GM21717 (cell line): ENCODE measurements around the gene BARX2.

Experiments used
- ATAC-seq: cut with Tn5 transposase; IDR thresholded peaks from one replicate; pipeline ENCODE4 v1.9.1; 2021; ENCODE audit warnings: mild to moderate bottlenecking, moderate library complexity; ENCODE audit not compliant: unreplicated experiment

Gene BARX2

DNA sequence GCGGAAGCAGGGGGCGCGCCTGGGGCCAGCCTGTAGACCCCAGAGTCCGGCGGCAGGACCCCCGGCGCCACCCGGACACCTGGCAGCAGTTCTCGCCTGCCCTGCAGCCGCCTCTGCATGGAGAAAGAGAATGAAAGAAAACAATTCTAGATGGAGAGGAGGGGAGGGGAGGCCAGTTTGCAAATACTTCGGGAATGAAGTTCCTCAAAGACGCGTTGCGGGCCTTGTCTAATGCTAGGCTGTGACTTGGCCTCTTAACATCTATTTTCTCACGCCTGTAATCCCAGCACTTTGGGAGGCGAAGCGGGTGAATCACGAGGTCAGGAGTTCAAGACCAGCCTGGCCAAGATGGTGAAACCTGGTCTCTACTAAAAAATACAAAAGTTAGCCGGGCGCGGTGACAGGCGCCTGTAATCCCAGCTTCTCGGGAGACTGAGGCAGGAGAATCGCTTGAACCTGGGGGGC lies 2.1 kb upstream of the BARX2 start:
- no peak for ATAC-seq

DNA sequence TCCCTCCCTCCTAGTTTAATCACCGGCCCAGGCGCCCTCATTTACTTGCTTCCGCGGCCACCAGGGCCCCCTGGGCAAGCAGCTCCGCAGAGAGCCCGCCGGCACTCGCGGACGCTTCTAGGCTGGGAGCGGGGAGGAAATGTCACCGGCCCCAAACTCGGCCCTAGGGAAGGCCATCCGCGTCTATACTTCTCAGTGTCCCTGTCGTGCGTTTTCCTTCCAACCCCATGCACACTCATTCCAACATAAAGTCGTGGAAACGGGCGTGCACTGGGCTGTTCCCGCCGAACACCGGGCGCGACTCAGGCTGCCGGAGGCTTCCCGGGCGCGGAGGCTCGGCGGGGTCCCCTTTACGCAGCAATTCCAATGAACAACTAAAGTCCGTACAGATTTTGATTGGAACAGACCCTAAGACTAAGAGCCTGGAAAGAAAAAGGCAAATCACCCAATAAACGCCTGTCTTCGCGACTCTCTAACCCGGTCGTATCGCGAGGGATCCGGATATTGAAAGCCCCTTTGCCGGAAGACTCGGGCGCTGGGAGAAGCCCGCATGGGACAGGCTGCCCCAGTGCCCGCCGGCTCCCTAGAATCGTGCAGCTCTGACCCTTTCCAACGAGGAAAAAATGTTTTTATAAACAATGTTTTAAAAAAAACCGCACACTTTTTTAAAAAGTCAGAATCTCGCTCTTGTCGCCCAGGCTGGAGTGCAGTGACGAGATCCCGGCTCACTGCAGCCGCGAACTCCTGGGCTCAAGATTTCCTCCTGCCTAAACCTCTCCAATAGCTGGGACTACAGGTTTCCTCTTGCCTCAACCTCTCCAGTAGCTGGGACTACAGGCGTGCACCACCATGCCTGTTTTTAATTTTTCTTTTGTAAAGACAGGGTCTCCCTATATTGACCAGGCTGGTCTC lies 1.3 kb upstream of the BARX2 start:
- no peak for ATAC-seq

DNA sequence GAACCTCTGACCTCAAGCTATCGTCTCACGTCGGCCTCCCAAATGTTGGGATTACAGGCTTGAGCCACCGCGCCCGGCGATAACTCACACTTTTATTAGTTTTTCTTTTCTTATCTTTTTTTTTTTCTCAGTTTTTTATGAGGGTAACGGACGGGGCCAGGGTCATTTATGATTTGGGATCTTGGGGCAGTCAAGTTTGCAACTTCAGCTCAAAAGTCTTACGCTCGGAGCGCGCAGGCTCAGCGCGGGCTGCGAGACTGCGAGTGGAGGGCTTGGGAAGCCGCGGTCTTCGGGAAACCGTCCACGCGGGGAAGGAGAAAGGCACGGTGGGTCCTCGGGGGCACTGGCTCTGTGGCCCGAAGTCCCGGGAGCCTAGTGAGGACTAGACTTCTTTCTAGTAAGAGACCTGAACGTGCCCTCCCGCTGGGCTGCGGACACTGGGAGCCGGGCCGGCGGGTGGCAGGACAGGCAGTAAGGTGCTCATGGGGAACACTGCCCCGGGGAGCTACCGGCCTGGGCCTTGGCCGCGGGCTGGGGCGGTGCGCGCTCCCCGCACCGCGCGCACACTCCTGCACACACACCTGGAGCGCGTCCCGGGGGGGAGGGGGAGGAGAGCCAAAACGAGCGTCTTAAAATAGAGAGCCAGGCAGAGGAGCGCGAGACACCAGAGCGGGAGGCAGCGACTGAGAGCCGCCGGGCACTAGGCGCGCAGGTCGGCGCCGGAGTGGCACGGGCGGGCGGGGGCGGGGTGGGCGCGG lies 476 bp upstream of the BARX2 start:
- no peak for ATAC-seq

DNA sequence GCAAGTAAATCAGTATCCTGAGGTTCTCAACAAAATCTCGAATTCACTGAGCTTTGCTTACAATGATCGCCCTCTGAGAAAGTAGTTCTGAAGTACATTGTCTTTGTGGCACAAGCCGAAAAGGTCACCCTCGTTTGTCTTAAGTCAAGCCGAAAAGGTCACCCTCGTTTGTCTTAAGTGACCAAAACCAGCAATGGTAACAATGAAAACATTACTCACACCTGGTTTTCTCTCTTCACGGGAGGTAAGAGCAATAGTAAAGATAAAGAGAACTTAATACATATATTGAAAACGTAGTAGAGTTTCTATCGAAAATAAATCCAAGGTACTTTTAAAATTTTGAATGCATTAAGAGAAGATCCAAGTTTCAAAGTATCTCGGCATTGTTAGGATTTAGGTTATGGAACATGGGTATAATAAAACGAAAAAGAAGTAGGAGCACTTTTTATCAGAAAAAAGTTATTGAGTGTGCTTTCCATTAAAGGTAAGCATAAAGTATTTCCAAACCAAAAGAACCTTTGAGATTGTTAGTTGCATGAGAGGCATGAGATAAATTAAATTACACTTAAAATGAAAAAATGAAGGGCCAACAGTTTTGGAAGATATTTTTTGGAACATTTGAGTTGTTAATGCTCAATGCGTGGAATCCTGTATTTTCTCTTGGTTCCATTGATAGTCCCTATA lies 1.2 kb downstream of the BARX2 start:
- no peak for ATAC-seq

DNA sequence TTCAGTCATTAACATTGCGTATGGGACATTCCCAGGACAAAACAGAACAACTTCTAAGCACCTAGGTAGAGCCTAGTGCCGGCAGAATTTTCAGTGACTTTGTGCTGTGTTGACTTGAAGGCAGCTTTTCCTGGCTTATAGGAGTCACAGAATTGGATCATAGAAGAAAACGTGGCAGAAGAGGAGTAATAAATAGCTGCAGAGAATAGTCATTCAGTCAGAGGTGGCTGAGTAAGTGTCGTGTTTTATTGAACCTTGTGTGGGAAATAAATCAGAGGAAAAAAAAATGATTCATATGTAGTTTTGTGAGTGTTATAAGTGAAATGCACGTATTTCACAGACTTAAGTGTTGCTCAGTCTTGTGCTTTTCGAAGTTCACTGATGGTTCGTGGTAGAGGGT lies 2.1 kb downstream of the BARX2 start:
- no peak for ATAC-seq

DNA sequence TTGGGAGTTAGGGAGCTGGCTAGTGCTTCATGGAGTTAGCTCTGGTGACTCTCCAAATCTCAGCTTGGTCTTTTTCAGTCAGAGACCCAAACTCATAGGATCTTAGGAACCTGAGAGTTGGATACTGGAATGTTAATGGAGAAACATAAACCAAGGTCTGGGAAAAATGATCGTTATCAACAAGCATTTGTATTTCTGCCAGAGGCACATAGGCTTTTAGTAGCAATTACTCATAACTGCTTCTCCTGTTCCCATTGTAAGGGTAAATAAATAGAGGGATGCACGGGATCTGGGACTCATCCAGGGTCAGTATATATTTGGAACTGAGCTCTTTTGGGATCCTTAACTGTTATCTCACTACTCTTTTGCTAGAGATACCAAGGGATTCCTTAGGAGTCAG lies 4.8 kb downstream of the BARX2 start:
- ATAC-seq, result no peak

DNA sequence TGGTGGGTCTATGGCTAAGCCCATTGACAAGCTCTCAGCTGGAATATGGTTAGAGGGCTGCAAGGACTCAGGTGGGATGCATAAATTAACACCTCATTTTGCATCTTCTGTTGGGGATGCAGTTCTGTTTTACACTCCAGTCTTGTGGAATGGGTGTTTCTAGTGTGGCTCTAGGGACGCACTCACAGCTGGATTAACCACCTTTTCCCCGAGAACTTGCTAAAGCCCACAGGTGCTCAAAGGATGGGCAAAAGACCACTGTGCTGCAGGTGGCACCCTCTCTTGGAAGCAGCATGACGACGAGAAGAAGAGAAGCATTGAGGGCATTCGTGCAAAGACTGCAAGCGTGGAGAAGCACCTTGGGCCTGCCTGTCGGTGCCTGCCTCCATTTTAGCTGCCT lies 6.9 kb downstream of the BARX2 start:
- no peak for ATAC-seq

DNA sequence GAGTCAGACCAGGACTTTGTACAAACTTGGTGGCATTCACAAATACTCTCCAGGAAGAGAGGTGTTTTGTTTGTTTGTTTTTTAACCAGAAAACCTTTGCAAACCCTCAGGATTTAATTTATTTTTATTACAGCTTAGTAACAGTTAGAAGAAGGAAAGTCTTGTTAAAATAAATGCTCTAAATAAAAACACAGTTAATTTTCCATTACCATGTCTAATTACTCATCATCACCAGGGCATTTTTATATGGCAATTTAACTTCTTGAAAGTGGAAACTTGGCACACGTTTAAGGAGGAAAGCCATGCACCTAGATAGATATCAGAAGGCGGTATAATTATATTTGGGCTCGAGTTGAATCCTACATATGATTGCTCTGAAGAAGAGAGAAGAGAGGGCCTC lies 7.4 kb downstream of the BARX2 start:
- no peak for ATAC-seq

DNA sequence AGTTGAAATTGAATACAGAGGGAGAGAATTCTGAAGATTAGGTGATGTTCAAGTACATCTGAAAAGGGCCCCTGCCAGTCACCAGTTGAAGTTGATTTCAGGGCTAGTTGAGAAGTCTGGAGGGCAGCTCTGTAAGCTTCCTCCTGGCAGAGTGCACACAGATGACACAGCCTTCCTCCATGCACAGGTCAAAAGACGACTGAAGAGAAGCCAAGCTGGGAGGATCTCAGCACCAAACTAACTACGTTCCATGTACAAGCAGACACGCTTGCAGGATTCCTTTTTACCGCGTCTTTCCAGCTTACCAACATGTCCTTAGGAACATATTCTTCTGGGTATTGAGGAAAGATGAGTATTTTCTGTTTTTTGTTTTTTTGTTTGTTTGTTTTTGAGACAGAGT lies 7.9 kb downstream of the BARX2 start:
- ATAC-seq, result no peak

DNA sequence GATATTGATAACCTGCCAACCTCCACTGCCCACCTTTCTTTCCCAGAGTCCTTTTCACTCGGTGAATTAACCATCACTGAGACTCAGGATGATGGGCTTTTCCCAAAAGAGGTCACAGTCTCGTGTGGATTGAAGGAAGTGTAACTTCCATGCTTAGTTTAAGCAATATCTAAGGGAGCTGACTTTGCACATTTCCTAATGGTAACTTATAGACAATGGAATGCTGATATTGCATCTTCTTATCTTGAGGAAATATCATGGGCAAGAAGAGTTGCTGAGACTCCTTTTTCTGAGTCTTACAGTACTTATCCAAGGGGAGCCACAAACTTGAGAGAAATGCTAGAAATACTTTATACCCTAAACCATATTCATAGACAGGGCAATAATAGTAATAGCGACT lies 8.8 kb downstream of the BARX2 start:
- ATAC-seq, result no peak

DNA sequence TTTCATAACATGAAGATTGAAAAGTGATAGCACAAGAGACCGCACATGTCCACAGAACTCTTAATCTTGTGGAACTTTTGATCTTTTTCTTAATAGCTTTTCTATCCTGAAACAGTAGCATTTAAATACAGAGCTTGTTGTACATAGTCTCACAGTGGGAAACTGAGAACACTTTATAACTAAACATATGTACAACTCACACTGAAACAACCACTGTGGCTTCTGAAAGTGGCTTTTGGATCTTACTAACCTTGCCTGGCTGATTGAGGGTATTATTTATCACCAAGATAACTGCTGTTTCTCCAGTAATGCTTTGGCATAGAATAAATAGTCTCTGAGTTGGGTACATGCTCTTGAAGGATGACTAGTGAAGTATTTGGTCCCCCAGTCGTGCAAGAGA lies 10.2 kb downstream of the BARX2 start:
- no peak for ATAC-seq

DNA sequence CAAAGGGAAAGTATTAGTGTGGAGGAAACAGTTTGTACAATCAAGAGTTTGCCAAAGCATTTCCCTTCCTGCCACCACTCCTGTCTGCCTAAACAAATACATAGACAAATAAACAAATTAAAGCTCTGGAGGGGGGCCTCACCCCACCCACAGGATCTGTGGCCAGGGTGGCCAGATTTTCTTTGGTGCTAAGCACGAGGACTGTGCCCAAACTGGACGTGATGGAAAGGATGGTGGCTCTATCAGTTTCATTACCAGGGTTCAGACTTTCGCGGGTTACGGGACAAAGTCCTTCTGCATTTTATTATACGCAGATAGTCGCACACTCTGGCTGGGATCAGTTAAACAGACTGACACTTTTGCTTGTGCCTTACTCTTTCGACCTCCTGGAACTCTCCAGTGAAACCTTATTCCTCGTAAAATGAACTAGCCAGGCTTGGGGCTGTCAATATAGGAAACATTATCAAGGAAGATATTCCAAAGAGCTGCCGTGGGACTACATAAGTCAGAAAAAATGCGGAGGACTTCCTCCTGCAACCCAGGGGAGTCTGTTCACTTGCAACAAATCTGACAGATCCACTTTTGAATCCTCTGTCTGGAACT lies 11.2 kb downstream of the BARX2 start:
- ATAC-seq, result no peak

DNA sequence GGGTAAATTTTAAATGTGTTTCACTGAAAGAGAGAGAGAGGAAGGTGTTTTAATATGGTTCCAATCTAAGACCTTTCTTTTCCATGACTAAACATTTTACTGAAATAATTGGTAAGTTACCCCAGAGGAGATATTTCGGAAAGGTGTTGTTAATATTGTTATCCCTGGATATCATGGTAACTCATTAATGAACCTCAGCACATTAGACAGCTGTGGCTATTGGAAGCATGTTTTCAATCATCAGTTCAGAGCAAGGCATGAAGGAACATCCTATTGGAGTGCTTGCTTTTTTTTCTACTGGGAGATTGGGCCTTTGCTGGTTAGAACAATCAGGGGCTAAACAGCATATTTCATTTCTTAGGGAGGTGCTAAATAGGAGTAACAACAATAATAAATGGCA lies 11.8 kb downstream of the BARX2 start:
- no peak for ATAC-seq

DNA sequence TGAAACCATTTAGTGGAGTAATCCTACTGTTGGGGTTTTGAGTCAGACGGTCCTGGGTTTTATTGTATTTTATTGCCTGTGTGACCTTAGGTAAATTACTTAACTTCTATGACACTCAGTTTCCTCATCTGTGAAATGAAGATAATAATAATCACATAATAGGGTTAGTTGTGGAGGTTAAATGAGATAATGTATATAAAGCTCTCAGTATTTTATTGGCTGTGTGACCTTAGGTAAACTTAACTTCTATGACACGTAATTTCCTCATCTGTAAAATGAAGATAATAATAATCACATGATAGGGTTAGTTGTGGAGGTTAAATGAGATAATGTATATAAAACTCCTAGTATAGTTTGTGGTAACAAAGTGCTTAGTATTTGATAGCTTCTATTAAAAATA lies 13.2 kb downstream of the BARX2 start:
- no peak for ATAC-seq

DNA sequence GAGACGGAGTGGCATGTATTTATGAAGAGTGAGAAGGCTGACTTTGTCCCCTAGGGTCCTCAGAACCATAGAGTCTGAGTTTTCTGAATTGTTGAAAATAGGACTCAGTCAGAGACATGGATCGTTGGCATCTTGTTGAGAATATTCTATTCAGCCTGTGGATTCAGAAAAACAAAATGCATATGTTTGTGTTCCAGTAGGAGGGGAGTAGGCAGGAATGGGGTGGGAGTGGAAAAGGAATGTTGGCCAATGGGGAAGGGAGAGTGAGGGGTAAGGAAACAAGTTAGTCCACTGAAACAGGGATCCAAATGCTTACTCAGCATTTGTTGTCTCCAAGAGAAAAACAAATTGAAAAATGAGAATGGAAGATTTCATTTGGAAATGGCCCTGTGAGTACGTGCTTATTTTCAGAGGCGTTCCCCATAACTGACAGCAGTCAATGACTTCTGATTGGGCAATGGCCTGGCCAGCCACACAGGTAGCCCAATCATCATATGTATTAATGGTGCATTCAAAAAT lies 14.7 kb downstream of the BARX2 start:
- no peak for ATAC-seq

DNA sequence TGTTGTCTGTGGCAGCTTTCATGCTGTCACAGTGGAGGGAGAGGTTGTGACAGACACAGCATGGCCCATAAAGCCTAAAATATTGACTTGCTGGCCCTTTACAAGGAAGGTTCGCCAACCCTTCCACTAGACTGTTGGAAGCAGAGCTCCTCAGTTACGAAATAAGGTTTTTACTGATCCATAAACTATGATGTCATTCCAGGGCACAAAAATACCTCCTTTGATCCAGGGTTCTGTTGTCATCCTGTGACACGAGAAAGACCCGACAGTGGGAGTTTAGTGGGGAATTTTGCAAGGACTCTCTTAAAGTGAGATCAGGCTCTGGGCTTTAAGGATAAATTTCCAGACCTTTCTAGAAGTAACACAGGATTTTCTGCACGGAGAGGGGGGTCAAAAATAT lies 15.7 kb downstream of the BARX2 start:
- no peak for ATAC-seq

DNA sequence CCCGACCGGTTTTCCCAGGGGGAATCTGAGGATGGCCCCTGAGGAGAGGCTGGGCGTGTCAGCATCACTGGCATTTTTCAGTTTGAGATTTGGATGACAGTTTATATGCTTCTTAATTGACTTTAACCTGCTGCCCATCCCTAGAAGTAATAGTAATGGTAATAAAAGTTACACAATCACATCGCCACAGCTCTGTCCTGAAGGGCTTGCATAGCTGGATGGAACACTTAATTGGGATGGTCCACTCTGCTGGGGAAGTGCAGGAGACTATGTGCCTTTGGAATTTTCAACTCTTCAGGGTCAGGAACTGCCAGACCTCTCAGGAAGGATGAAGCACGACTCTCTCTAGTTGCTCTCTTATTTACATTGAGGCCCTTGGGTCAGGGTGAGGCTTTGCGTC lies 16.2 kb downstream of the BARX2 start:
- no peak for ATAC-seq

DNA sequence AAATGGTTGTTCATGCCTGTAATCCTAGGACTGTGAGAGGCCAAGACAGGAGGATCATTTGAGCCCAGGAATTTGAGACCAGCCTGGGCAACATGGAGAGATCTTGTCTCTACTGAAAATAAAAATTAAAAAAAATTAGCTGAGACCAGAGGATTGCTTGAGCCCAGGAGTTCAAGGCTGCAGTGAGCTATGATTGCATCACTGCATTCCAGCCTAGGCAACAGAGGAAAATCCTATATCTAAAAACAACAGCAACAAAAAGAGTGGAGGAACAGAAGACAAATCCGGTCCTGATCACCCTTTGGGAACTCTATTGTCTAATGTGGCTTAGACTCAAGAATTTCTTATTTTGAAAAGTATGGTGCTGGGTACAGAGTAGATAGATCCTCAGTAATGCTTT lies 17.3 kb downstream of the BARX2 start:
- ATAC-seq, result no peak

DNA sequence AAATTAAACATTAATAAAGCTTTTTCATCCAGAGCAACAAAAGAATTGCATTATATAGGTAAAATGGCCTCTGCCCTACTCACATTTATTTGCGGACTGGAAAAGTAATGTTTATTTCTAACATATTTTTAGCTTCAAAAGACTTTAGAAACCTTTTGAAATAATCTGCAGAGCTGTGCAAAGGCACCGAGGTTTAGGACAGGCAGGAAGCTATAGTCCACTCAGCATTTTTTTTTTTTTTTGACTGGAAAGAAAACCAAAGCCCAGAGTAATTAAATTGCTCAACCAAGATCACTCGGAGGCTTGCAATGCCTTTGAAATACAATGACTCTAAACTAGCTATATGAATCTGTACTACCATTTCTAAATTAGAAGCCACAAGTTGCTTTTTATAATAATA lies 19.1 kb downstream of the BARX2 start:
- no peak for ATAC-seq

DNA sequence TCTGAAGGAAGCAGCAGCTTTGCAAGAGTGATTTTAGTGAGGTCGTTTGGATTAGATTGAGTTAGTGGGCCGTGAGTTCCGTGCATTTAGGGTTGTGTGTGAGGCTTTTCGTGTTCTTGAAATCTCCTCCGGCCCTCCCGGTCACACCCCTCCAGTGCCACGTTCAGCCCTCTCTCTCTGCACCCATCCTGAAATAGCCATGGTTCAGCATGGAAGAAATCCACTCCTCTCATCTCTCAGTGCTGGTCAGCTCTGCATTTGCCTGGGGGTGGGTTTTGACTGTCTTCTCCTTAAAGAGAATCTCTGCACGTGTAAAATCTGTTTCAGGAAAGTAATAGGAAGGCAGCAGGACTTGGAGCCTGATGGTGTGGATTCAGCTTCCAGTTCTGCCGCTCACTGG lies 19.8 kb downstream of the BARX2 start:
- ATAC-seq, result no peak

DNA sequence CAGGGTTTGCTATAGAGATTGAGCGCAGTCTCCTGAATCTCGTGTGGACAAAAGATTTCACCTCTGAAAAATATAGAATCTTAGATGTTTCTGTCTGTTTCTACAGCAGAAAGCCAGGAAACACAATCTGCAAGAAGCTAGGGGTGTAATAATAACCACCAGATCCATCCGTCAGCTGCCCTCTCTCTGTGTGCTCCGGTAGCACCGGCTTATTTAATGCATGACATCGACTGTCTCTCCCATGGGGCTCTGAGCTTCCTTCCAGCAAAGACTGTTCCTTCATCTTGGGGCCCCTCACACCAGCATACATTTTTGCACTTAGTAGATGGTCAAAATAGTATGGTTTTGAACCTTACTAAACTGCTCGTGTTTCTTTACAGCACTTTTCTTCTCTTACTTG lies 20.2 kb downstream of the BARX2 start:
- no peak for ATAC-seq
